ENCODE data around the gene INPP4A. TPM values are rescaled to one million over a fixed set of nuclear protein-coding genes. Genes with fewer than 3 reads are reported as not detected.

The INPP4A gene
- polyA plus RNA-seq, 1 of the 3 experiments (the other 2 are of a cell fraction): 15.0 TPM

DNA sequence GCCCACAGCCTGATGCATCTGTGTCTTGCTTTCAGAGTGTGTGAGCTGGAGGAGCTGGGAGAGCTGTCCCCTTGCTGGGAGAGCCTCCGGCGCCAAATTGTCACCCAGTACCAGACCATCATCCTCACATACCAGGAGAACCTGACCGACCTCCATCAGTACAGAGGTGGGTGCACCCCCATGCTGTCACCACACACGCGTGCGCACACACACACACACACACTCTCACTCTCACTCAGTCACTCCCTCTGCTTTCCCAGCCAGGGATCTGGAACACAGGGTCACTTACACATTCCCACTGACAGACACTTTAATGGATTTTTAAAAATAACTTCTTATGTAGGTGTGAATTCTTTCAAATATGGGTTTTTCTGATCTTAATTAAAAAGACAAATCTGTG is 99.2 kb downstream of the INPP4A start:
- Histone ChIP-seq H3K4me3 (ENCODE audit: low read depth in 2 of 2, low read length in 1 of 2) (no peak overlapping the region), H3K27me3 (ENCODE audit: insufficient read depth) (no peaks in the 10 kb centered on the region), H3K27ac (ENCODE audit: low read depth in 2 of 2, low read length in 1 of 2) (no peak overlapping the region), H3K4me1 (ENCODE audit: control insufficient read depth in 1 of 2, insufficient read depth in 2 of 2, low read depth in 1 of 2, low read length in 1 of 2) (peaks cover 0 to 6% of the 10 kb centered on the region in 2 experiments; a peak in 1 of 4 replicates), H3K36me3 (replicated peaks in 1 of 2; ENCODE audit: control insufficient read depth in 1 of 2, insufficient read depth in 2 of 2, low read length in 1 of 2) (peaks cover 0 to 46% of the 10 kb centered on the region in 2 experiments), H3K4me2 (no peak overlapping the region), H3F3A (replicated peaks; ENCODE audit: insufficient read depth) (no peaks in the 10 kb centered on the region), H2AFZ (ENCODE audit: low read depth) (no peak overlapping the region), H3K9ac (no peak overlapping the region), H4K20me1 (ENCODE audit: insufficient read depth) (no peaks in the 10 kb centered on the region), H3K9me2 (no peaks in the 10 kb centered on the region), H3K9me3 (no peaks in the 10 kb centered on the region), H3K79me2 (ENCODE audit: insufficient read depth) (no peaks in the 10 kb centered on the region)
- no peak for DNase-seq
- 95% methylated on average over 6 of the region's 6 CpGs for WGBS (ENCODE audit: low lambda C conversion rate)
- CTCF ChIA-PET: interaction anchor here (1.2 to 1.9 kb wide), 2 partner anchors 14 to 16 kb away, joined by 3 to 9 read pairs; no protein-coding TSS in a partner anchor
- TF ChIP-seq TCF12 (IDR thresholded peaks at IDR 0.05): no peak
- no peak for TF ChIP-seq POLR2AphosphoS5 (IDR thresholded peaks at IDR 0.05; ENCODE audit: low read depth, low read length)
- no peak for TF ChIP-seq NRF1 (IDR thresholded peaks at IDR 0.05; ENCODE audit: low read depth, low read length)
- TF ChIP-seq, protein P1, sequence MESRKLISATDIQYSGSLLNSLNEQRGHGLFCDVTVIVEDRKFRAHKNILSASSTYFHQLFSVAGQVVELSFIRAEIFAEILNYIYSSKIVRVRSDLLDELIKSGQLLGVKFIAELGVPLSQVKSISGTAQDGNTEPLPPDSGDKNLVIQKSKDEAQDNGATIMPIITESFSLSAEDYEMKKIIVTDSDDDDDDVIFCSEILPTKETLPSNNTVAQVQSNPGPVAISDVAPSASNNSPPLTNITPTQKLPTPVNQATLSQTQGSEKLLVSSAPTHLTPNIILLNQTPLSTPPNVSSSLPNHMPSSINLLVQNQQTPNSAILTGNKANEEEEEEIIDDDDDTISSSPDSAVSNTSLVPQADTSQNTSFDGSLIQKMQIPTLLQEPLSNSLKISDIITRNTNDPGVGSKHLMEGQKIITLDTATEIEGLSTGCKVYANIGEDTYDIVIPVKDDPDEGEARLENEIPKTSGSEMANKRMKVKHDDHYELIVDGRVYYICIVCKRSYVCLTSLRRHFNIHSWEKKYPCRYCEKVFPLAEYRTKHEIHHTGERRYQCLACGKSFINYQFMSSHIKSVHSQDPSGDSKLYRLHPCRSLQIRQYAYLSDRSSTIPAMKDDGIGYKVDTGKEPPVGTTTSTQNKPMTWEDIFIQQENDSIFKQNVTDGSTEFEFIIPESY (IDR thresholded peaks at IDR 0.05; ENCODE audit: borderline replicate concordance, low read depth): no peak
- TF ChIP-seq PBX3 (IDR thresholded peaks at IDR 0.05): no peak
- no peak for TF ChIP-seq TAF1 (IDR thresholded peaks at IDR 0.05; ENCODE audit: borderline replicate concordance, low read depth, low read length)
- no peak for TF ChIP-seq USF2 (IDR thresholded peaks at IDR 0.05; ENCODE audit: borderline replicate concordance, low read depth, low read length)
- no peak for TF ChIP-seq YY1 (IDR thresholded peaks at IDR 0.05; ENCODE audit: low read depth)
- TF ChIP-seq FOXM1 (IDR thresholded peaks at IDR 0.05; ENCODE audit: low read depth): no peak
- TF ChIP-seq JUND (IDR thresholded peaks at IDR 0.05): no peak
- no peak for TF ChIP-seq RFX5 (IDR thresholded peaks at IDR 0.05; ENCODE audit: low read length)
- TF ChIP-seq, protein P2, sequence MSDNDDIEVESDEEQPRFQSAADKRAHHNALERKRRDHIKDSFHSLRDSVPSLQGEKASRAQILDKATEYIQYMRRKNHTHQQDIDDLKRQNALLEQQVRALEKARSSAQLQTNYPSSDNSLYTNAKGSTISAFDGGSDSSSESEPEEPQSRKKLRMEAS (IDR thresholded peaks at IDR 0.05; ENCODE audit: low read depth): no peak
- no peak for TF ChIP-seq SIN3A (IDR thresholded peaks at IDR 0.05; ENCODE audit: borderline replicate concordance, low read depth, low read length)
- no peak for TF ChIP-seq MEF2A (IDR thresholded peaks at IDR 0.05; ENCODE audit: borderline replicate concordance, low read depth)
- TF ChIP-seq TEAD4 (IDR thresholded peaks at IDR 0.05; ENCODE audit: borderline replicate concordance, insufficient read depth): no peak
- no peak for TF ChIP-seq FOSL2 (IDR thresholded peaks at IDR 0.05; ENCODE audit: borderline replicate concordance, low read depth)
- no peak for TF ChIP-seq GATA2 (CRISPR knock-in tag; IDR thresholded peaks at IDR 0.05)
- TF ChIP-seq USF1 (IDR thresholded peaks at IDR 0.05; ENCODE audit: borderline replicate concordance, low read depth): no peak
- TF ChIP-seq MXI1 (IDR thresholded peaks at IDR 0.05; ENCODE audit: low read depth, low read length): no peak
- POLR2A ChIA-PET: no interaction called here

Measured in SK-N-SH (cell line).